CD14-positive monocyte (primary cell): ENCODE results near the gene EPB41L2. TPM values are rescaled to one million over a fixed set of nuclear protein-coding genes. Genes with fewer than 3 reads are reported as not detected.

ENCODE experiments used
- DNase-seq, 3 donors: peaks; one replicate each; pipeline ENCODE4 v3.0.0-alpha.2; 2011 to 2022
- H2AFZ ChIP-seq: 2 replicates; pipeline ENCODE4 v1.6.0; 2012; ENCODE audit warnings: mild to moderate bottlenecking, low read depth, low read length, inconsistent platforms; ENCODE audit not compliant: insufficient read depth, poor library complexity, severe bottlenecking
- H3K27ac ChIP-seq, 2 donors: 1 replicate in 1 of 2; 2 replicates in 1 of 2; pipeline ENCODE4 v1.5.1; 2012 to 2013; ENCODE audit warnings: low read length in 2 of 2, control low read depth in 1 of 2, inconsistent platforms in 1 of 2, low read depth in 1 of 2, mild to moderate bottlenecking in 1 of 2
- H3K27me3 ChIP-seq, 2 donors: one replicate each; pipeline versions ENCODE4 v1.6.0 to v1.6.1; 2011 to 2013; ENCODE audit warnings: low read length in 2 of 2; ENCODE audit not compliant: control insufficient read depth in 2 of 2, insufficient read depth in 2 of 2
- H3K36me3 ChIP-seq, 2 donors: replicated peaks in 1 of 2; 1 replicate in 1 of 2; 2 replicates in 1 of 2; pipeline versions ENCODE4 v1.5.1 to v1.6.1; 2012 to 2013; ENCODE audit warnings: low read length in 2 of 2, control low read depth in 1 of 2, inconsistent platforms in 1 of 2, mild to moderate bottlenecking in 1 of 2; ENCODE audit not compliant: insufficient read depth in 2 of 2, control insufficient read depth in 1 of 2
- H3K4me1 ChIP-seq, 2 donors: 1 replicate in 1 of 2; 2 replicates in 1 of 2; pipeline versions ENCODE4 v1.5.1 to v1.6.1; 2012 to 2013; ENCODE audit warnings: low read length in 2 of 2, control low read depth in 1 of 2, inconsistent platforms in 1 of 2, mild to moderate bottlenecking in 1 of 2, moderate library complexity in 1 of 2; ENCODE audit not compliant: insufficient read depth in 2 of 2, control insufficient read depth in 1 of 2
- H3K4me2 ChIP-seq: replicated peaks from 2 replicates; pipeline ENCODE3; 2012; ENCODE audit warnings: low read length, moderate library complexity, mild to moderate bottlenecking; ENCODE audit not compliant: poor library complexity, severe bottlenecking; ENCODE audit errors: extremely low read depth
- H3K4me3 ChIP-seq, 3 experiments: fragments of 200-600 bp in 1 of 3; sonication (generic) in 1 of 3; replicated peaks in 1 of 3; 1 replicate in 2 of 3; 2 replicates in 1 of 3; pipeline ENCODE4 v1.5.1; 2011 to 2013; ENCODE audit warnings: low read length in 3 of 3, mild to moderate bottlenecking in 3 of 3, control low read depth in 2 of 3, low read depth in 2 of 3, inconsistent platforms in 1 of 3, moderate library complexity in 1 of 3
- H3K79me2 ChIP-seq: 2 replicates; pipeline ENCODE4 v1.6.0; 2012; ENCODE audit warnings: mild to moderate bottlenecking, control low read depth, inconsistent platforms, low read length, moderate library complexity; ENCODE audit not compliant: insufficient read depth
- H3K9ac ChIP-seq: 2 replicates; pipeline ENCODE4 v1.6.0; 2017; ENCODE audit warnings: low read length, mild to moderate bottlenecking; ENCODE audit not compliant: insufficient read depth, poor library complexity, severe bottlenecking
- H3K9me3 ChIP-seq, 2 donors: replicated peaks in 1 of 2; 1 replicate in 1 of 2; 2 replicates in 1 of 2; pipeline versions ENCODE4 v1.5.1 to v1.6.1; 2012 to 2013; ENCODE audit warnings: low read length in 2 of 2, control low read depth in 1 of 2; ENCODE audit not compliant: control insufficient read depth in 1 of 2, insufficient read depth in 1 of 2
- H4K20me1 ChIP-seq: 2 replicates; pipeline ENCODE4 v1.6.0; 2012; ENCODE audit warnings: mild to moderate bottlenecking, low read length, control low read depth, moderate library complexity; ENCODE audit not compliant: insufficient read depth
- H3K27ac Mint-ChIP-seq, 7 donors: one replicate each; pipeline ENCODE4 v1.8.0; 2020; ENCODE audit warnings: mild to moderate bottlenecking in 7 of 7, mixed read lengths in 7 of 7, moderate library complexity in 6 of 7, inconsistent platforms in 2 of 7
- H3K27me3 Mint-ChIP-seq, 3 donors: one replicate each; pipeline ENCODE4 v1.8.0; 2021 to 2022; ENCODE audit warnings: low read depth in 3 of 3, mild to moderate bottlenecking in 3 of 3, mixed read lengths in 3 of 3, moderate library complexity in 3 of 3, inconsistent platforms in 1 of 3
- H3K36me3 Mint-ChIP-seq, 2 donors: one replicate each; pipeline ENCODE4 v1.8.0; 2020; ENCODE audit warnings: mixed read lengths in 2 of 2, inconsistent platforms in 1 of 2, mild to moderate bottlenecking in 1 of 2
- H3K4me1 Mint-ChIP-seq: one replicate; pipeline ENCODE4 v1.8.0; 2020; ENCODE audit warnings: mild to moderate bottlenecking, mixed read lengths
- H3K4me3 Mint-ChIP-seq, 2 donors: one replicate each; pipeline ENCODE4 v1.8.0; 2020; ENCODE audit warnings: mild to moderate bottlenecking in 2 of 2, mixed read lengths in 2 of 2, moderate library complexity in 1 of 2
- H3K9me3 Mint-ChIP-seq, 7 donors: one replicate each; pipeline ENCODE4 v1.8.0; 2020 to 2022; ENCODE audit warnings: mixed read lengths in 7 of 7, mild to moderate bottlenecking in 6 of 7, moderate library complexity in 6 of 7, inconsistent platforms in 2 of 7
- CTCF ChIP-seq: fragments of 200-600 bp; IDR thresholded peaks from one replicate; pipeline ENCODE4 v1.8.0; 2022; ENCODE audit warnings: antibody characterized with exemption, mild to moderate bottlenecking
- WGBS: methylation state at CpG from one replicate; pipeline ENCODE4 v1.1.5; 2013; ENCODE audit warnings: missing lambda C conversion rate; ENCODE audit not compliant: insufficient coverage; 5-methylcytosine and 5-hydroxymethylcytosine counted together
- intact Hi-C, 2 donors: fragments of 100-400 bp; cut with micrococcal nuclease; formaldehyde crosslinking; loops; one replicate each; pipeline versions ENCODE4 v1.15.0 to v1.15.1; 2023
- polyA plus RNA-seq, 3 donors: library from polyadenylated mRNA; depleted of rRNA in 1 of 3; unstranded in 2 of 3; stranded (reverse) in 1 of 3; fragments of 300-500 nt in 2 of 3; fragments of >200 nt in 1 of 3; fragmentation: Illumina TruSeq in 2 of 3; gene quantifications; 1 replicate in 2 of 3; 2 replicates in 1 of 3; pipeline ENCODE4 v1.2.3, GENCODE V29; 2012 to 2021

EPB41L2 gene
- polyA plus RNA-seq, 3 donors, result 3.4 to 7.2 (median 4.6) TPM

GRCh38 chr6:130794738-130795137, 268.3 kb downstream of the EPB41L2 start:
- Histone ChIP-seq H3K4me3 (no peak overlapping the region), H3K9ac (no peak overlapping the region), H3K4me2 (no peak overlapping the region), H3K36me3 (no peaks in the 10 kb centered on the region), H3K9me3 (no peaks in the 10 kb centered on the region), H3K79me2 (no peaks in the 10 kb centered on the region), H3K27ac (no peak overlapping the region), H4K20me1 (no peaks in the 10 kb centered on the region), H2AFZ (no peak overlapping the region), H3K4me1 (no peaks in the 10 kb centered on the region), H3K27me3 (no peaks in the 10 kb centered on the region)
- H3K4me3 Mint-ChIP-seq, result no peak overlapping the region
- no peak overlapping the region for H3K27ac Mint-ChIP-seq
- H3K9me3 Mint-ChIP-seq, result peaks cover 0 to 8% (median 5%) of the 10 kb centered on the region in 7 donors
- H3K27me3 Mint-ChIP-seq, result no peaks in the 10 kb centered on the region
- no peaks in the 10 kb centered on the region for H3K36me3 Mint-ChIP-seq
- no peak for DNase-seq
- intact Hi-C loops, result no loop called here
- TF ChIP-seq CTCF, result no peak
- H3K4me1 Mint-ChIP-seq, result no peaks in the 10 kb centered on the region
- WGBS, result 79% methylated on average over 2 of the region's 3 CpGs

GRCh38 chr6:130794010-130794697, 268.9 kb downstream of the EPB41L2 start:
- no peak overlapping the region for H3K4me2 ChIP-seq
- no peak for TF ChIP-seq CTCF
- no peaks in the 10 kb centered on the region for H3K27me3 ChIP-seq
- no peaks in the 10 kb centered on the region for H3K79me2 ChIP-seq
- no peaks in the 10 kb centered on the region for H4K20me1 ChIP-seq
- H3K4me1 ChIP-seq, result no peaks in the 10 kb centered on the region
- no peak overlapping the region for H3K9ac ChIP-seq
- intact Hi-C loops, result no loop called here
- H3K27ac Mint-ChIP-seq, result no peak overlapping the region
- peaks cover 0 to 6% (median 5%) of the 10 kb centered on the region in 7 donors for H3K9me3 Mint-ChIP-seq
- no peak for DNase-seq
- no peaks in the 10 kb centered on the region for H3K36me3 Mint-ChIP-seq
- no peak overlapping the region for H2AFZ ChIP-seq
- H3K36me3 ChIP-seq, result no peaks in the 10 kb centered on the region
- no peak overlapping the region for H3K4me3 ChIP-seq
- no peaks in the 10 kb centered on the region for H3K9me3 ChIP-seq
- no peak overlapping the region for H3K27ac ChIP-seq
- H3K4me3 Mint-ChIP-seq, result no peak overlapping the region
- no peaks in the 10 kb centered on the region for H3K4me1 Mint-ChIP-seq
- no peaks in the 10 kb centered on the region for H3K27me3 Mint-ChIP-seq
- 89% methylated on average over 1 of the region's 1 CpG for WGBS

Other genes starting within 250 kb of the EPB41L2 start
- not detected for gene SMLR1, start 235.8 kb downstream of the EPB41L2 start, polyA plus RNA-seq
- gene AKAP7, start 72.2 kb upstream of the EPB41L2 start, polyA plus RNA-seq, result 1 to 10 TPM; 2.4 to 4.9 (median 3.4) TPM